Subcutaneous adipose tissue (tissue), 4 donors: ENCODE results near the gene BCL7A. TPM values are rescaled to one million over a fixed set of nuclear protein-coding genes. Genes with fewer than 3 reads are reported as not detected.

Experiments used
- CTCF ChIP-seq: fragments of 450-650 bp; IDR thresholded peaks from one replicate; pipeline ENCODE4 v1.5.1; 2016; ENCODE audit warnings: low read depth, mild to moderate bottlenecking, control low read depth, antibody characterized with exemption, moderate library complexity
- total RNA-seq, 4 donors: library from RNA; depleted of rRNA; stranded (reverse); fragments of >200 nt; gene quantifications; one replicate each; pipeline ENCODE4 v1.1.0, GENCODE V29; 2016

BCL7A gene
- total RNA-seq, 4 donors from 2014 or later = 2.1 to 7.3 (median 3.7) TPM

GRCh38 chr12:122097927-122098756 lies 76.5 kb downstream of the BCL7A start:
- TF ChIP-seq CTCF = no peak

- TF ChIP-seq CTCF = no peak
These were observed 77.6 kb downstream of the BCL7A start for GRCh38 chr12:122099280-122099749.

- no peak for TF ChIP-seq CTCF
These were observed 78.2 kb downstream of the BCL7A start for GRCh38 chr12:122099856-122100255.

GRCh38 chr12:122100568-122100967 lies 78.9 kb downstream of the BCL7A start:
- no peak for TF ChIP-seq CTCF

- no peak for TF ChIP-seq CTCF
These were observed 80.6 kb downstream of the BCL7A start for GRCh38 chr12:122102331-122102730.

GRCh38 chr12:122104844-122105243 lies 83.2 kb downstream of the BCL7A start:
- no peak for TF ChIP-seq CTCF

GRCh38 chr12:122106843-122107242 lies 85.2 kb downstream of the BCL7A start:
- no peak for TF ChIP-seq CTCF
